ENCODE measurements around the gene ATG16L2.
A peak's percentile ranks its signal among the peaks of the same experiment; 100 is the strongest.

The ATG16L2 gene

GRCh38 chr11:72826942-72827480 lies 12.8 kb downstream of the ATG16L2 start:
- no peak for DNase-seq

- DNase-seq: peak in 1 of 5 experiments; percentile 53
Measured at GRCh38 chr11:72827656-72828055, 13.4 kb downstream of the ATG16L2 start.

- DNase-seq: no peak
Measured at GRCh38 chr11:72828081-72828567, 13.9 kb downstream of the ATG16L2 start.

- no peak for DNase-seq
Measured at GRCh38 chr11:72828692-72829101, 14.5 kb downstream of the ATG16L2 start.

GRCh38 chr11:72829178-72829577 lies 15.0 kb downstream of the ATG16L2 start:
- no peak for DNase-seq

GRCh38 chr11:72829884-72830533 lies 15.8 kb downstream of the ATG16L2 start:
- DNase-seq: no peak

GRCh38 chr11:72831521-72832300 lies 17.5 kb downstream of the ATG16L2 start:
- DNase-seq: peak in 3 of 5 experiments; percentile 40 to 51 (median 43)

- DNase-seq: no peak
Measured at GRCh38 chr11:72832301-72833082, 18.3 kb downstream of the ATG16L2 start.

- no peak for DNase-seq
Measured at GRCh38 chr11:72833083-72833733, 19.0 kb downstream of the ATG16L2 start.

- DNase-seq: no peak
Measured at GRCh38 chr11:72833811-72834493, 19.7 kb downstream of the ATG16L2 start.

- DNase-seq: no peak
Measured at GRCh38 chr11:72834905-72835304, 20.7 kb downstream of the ATG16L2 start.

- no peak for DNase-seq
Measured at GRCh38 chr11:72836111-72836510, 21.9 kb downstream of the ATG16L2 start.

GRCh38 chr11:72838691-72839305 lies 24.6 kb downstream of the ATG16L2 start:
- no peak for DNase-seq

- DNase-seq: no peak
Measured at GRCh38 chr11:72840780-72841179, 26.6 kb downstream of the ATG16L2 start.

- DNase-seq: peak in 1 of 5 experiments; percentile 35
Measured at GRCh38 chr11:72841397-72841796, 27.2 kb downstream of the ATG16L2 start.

GRCh38 chr11:72842126-72842525 lies 27.9 kb downstream of the ATG16L2 start:
- no peak for DNase-seq

GRCh38 chr11:72842653-72843330 lies 28.6 kb downstream of the ATG16L2 start:
- no peak for DNase-seq

- DNase-seq: no peak
Measured at GRCh38 chr11:72844356-72844755, 30.1 kb downstream of the ATG16L2 start.

- DNase-seq: peak in 2 of 5 experiments; percentile 24 to 53
Measured at GRCh38 chr11:72848846-72849466, 34.7 kb downstream of the ATG16L2 start.

- DNase-seq: no peak
Measured at GRCh38 chr11:72850832-72851231, 36.6 kb downstream of the ATG16L2 start.

All from T-helper 2 cell (primary cell).